ENCODE data around the gene ADCY2.

ADCY2 gene

DNA sequence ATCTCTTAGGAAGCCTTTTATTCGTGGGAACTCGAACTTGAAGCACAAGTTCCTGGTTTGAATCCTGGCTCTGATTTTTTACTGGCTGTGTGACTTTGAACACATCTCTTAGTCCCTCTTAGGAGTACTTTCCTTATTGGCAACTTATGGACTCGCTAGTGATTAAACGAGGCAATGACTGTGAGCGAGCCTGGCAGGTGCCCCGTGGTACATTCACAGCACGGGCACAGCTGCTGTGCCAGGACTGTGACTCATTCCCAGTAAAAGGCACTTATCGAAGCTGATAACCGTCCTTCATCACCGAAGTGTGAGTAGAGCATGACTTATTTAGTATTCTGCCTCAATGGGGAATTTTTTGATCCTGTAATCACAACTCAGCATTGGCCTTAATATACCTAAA lies 432.3 kb downstream of the ADCY2 start:
- DNase-seq (ENCODE audit: low spot score), result no peak

- no peak for DNase-seq (ENCODE audit: low spot score)
Observed at GRCh38 chr5:7834982-7835381, 439.0 kb downstream of the ADCY2 start.

DNA sequence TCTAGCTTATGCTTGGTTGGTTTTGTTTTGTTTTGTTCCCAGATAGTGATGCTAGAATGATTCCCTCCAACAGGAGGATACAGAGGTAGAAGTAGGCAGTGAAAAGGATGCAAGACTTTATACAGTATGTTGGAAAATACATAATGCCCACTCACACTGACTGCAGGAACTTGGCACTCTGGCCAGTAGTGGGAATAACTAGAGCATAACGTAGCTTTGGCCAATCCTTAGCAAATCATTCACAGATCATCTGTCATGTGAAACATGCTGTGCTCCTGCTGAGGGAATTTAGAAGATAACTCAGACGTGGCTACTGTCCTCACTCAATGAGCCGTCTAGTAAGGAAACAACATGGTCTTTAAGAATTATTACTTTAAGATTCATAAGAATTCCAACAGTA lies 441.5 kb downstream of the ADCY2 start:
- no peak for DNase-seq (ENCODE audit: low spot score)

DNA sequence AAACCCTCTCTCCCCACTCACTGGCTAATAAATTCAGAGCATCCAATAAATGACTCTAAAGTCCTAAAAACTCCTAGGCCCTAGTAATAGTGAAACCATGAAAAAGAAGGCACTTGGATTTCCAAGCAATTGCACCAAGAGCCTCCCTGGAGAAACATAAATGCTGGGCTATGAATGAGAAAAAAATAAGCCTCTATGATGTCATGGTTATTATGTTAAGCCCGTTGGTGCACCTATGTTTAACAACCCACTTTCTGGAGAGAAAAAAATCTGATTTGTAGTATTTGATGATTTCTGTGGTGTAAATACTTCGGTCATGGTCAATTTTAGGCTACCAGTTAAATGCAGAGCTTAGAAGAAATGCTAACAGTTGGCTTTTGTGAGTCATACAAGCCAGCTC lies 446.6 kb downstream of the ADCY2 start:
- no peak for DNase-seq (ENCODE audit: low spot score)

DNA sequence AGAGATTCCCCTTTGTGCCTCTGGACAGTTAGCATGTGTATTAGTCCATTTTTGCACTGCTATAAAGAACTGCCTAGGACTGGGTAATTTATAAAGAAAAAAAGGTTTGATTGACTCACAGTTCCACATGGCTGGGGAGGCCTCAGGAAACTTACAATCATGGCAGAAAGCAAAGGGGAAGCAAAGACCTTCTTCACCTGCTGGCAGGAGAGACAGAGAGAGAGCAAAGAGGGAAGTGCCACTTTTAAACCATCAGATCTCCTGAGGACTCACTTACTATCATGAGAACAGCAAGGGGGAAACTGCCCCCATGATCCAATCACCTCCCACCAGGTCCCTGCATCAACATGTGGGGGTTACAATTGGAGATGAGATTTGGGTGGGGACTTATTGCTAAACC lies 449.0 kb downstream of the ADCY2 start:
- no peak for DNase-seq (ENCODE audit: low spot score)

GRCh38 chr5:7845557-7845956 lies 449.6 kb downstream of the ADCY2 start:
- DNase-seq (ENCODE audit: low spot score), result no peak

GRCh38 chr5:7846327-7846726 lies 450.4 kb downstream of the ADCY2 start:
- no peak for DNase-seq (ENCODE audit: low spot score)

- DNase-seq (ENCODE audit: low spot score), result no peak
Observed at GRCh38 chr5:7848296-7848695, 452.4 kb downstream of the ADCY2 start.

DNA sequence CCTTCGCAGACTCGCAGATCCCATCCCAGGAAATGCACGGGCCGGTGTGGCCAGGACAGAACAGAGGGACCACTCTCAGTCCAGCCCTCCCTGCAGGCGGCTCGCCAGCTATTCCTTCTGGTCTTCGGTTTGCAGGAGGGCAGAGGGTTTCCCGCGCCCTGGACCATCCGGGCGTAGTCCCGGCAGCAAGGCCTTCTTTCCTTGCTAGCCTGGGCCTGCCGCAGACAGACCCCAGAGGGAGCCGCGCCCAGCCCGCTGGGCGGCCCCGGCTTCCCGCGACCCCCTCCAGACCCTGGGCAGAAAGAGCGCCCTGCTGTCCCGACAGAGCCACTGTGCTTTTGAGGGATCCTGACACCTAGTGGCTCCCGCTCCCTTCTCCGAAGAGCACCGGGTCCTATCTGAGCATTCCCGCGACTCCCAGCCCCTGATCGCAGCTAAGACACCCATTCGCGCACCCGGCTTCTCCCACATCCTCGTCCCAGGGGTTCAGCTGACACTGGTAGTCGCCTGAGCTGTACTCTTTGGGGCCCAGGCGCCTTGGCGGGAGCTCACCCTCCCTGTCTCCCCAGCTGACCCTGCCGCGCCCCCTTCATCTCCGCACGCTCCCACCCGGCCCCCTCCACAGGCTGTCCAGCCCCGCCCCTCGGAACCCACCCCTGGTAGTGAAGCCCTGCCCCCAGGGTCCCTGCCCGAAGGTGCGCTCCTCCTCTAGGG lies 453.9 kb downstream of the ADCY2 start:
- no peak for DNase-seq (ENCODE audit: low spot score)

DNA sequence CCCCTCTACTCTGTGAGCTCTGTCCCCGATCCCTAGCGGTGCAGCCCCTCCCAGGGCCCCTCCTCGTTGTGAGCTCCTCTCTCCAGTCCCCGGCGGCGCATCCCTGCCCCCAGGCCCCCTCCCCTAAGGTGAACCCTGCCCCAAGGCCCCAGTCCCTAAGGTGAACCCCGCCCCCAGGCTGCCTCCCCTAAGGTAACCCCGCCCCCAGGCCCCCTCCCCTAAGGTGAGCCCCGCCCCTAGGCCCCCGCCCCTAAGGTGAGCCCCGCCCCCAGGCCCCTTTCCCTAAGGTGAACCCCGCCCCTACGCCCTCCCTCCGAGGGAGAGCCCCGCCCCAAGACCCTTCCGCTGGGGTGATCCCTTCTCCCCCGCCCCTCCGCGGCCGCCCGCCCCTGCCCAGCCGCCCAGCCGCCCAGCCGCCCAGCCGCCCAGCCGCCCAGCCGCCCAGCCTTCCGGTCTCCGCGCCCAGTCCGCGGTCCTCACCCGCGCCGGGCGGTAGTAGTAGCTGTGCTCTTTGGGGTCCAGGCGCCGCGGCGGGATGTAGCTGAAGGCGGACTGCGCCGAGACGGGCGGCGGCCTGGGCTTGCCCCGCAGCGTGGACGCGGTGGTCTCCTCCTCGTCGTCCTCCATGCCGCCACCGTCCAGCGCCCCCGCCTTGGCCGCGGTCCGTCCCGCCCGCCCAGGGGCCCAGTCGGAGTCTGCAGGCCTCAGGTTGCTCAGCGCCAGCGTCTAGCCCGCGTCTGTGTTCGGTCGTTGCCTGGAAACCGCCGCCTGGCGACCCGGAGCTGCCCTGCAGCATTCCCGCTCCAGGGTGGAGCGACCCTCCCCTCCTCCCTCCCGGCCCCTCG lies 454.7 kb downstream of the ADCY2 start, which contains the start of gene CFAP90:
CFAP90 (minus strand) TSS at position 739 of the 845 bp plus-strand sequence; CDS start at position 627, 112 bp downstream.
- no peak for DNase-seq (ENCODE audit: low spot score)

DNA sequence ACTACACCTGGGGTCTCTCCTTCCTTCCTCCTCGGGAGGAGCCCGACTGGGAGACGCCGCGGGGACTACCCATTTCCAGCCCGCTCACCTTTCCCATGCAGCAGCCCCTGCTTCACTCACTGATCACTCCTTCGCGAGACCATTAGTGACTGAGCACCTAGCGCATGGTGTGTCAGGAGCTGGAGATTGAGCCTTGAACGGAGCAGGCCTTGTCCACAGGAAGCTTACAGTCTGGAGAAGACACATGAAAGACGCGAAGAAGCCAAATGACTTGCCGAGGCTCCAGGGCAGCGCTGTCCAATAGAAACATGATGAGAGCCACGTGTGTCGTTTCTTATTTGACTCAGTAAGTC lies 455.3 kb downstream of the ADCY2 start:
- no peak for DNase-seq (ENCODE audit: low spot score)

DNA sequence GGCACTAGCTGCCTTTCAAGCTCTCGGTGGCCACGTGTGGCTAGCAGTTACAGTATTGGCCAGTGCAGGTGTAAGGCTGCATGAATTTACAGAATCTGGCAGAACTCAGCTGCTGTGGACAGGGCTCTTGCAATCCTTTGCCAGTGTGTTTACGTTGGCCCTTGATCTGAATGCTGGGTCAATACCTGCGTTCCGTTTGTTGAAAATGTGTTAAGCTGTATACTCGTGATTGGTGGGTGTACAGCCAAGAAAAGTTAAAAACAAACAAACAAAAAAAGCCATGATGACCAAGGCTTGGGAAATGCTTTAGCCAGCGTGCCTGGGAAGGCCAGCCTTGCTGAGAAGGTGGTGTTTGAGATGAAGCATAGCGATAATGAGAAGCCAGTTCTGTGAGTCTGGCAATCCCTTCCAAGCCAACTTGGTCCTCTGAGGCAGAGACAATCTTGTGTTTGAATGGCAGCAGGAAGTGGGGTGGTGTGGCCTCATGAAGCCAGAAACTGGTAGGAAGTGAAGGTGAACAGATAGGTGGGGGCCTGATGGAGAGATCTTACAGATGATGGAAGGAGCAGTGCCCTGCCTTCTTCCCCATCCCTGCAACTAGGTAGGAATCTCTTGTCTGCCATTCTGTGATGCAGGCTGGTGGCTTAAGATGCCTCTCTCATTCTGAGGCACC lies 455.8 kb downstream of the ADCY2 start:
- DNase-seq (ENCODE audit: low spot score), result no peak

DNA sequence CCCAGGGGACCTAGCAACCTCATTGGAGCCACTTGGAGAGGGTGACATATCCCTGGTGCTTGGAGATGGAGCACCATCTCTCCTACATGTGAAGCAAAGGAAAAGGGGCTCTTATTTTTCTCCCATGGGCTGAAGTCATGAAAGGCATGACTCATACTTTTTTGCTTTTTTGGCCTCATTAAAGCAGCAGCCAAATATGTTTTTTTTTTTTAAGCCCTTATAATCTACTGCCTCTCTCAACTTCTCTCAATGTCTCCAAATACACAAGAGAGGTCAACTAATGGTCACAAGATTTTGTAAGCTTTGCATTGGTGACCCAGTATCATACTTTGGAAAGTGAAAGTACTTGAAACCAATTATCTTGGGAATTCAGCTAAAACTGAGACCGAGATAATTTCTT lies 456.6 kb downstream of the ADCY2 start:
- no peak for DNase-seq (ENCODE audit: low spot score)

DNA sequence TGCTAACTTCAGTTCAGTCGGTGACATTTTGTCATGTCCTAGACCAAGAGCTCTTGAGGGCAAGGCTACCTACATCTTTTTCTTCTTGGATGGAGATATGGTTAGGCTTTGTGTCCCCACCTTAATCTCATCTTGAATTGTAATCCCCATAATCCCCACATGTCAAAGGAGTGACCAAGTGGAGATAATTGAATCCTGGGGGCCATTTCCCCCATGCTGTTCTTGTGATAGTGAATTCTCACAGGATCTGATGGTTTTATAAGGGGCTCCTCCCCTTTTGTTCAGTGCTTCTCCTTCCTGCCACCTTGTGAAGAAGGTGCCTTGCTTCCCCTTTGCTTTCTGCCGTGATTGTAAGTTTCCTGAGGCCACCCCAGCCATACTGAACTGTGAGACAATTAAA lies 457.1 kb downstream of the ADCY2 start:
- DNase-seq (ENCODE audit: low spot score), result no peak

- DNase-seq (ENCODE audit: low spot score), result no peak
Observed at GRCh38 chr5:7855611-7856010, 459.7 kb downstream of the ADCY2 start.

DNA sequence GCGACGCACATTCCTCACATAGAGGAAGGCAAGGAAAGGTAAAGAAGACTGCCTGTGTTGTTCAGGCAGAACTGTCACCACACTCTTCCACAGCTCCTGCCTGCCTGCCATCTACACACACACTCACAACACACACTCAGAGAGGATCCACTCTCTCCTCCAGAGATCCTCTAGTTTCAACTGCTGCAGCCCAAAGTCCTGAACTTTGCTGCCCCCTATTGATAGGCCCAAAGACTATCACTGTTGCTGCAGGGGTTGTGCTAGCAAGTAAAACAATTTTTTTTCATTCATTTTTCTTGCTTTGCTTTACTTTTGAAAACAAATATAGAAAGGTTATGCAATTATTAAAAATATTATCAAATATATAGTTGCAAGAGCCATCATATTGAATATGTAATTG lies 460.9 kb downstream of the ADCY2 start:
- DNase-seq (ENCODE audit: low spot score), result peak; percentile 73

GRCh38 chr5:7857361-7857760 lies 461.4 kb downstream of the ADCY2 start:
- DNase-seq (ENCODE audit: low spot score), result no peak

- no peak for DNase-seq (ENCODE audit: low spot score)
Observed at GRCh38 chr5:7857926-7858632, 462.1 kb downstream of the ADCY2 start.

DNA sequence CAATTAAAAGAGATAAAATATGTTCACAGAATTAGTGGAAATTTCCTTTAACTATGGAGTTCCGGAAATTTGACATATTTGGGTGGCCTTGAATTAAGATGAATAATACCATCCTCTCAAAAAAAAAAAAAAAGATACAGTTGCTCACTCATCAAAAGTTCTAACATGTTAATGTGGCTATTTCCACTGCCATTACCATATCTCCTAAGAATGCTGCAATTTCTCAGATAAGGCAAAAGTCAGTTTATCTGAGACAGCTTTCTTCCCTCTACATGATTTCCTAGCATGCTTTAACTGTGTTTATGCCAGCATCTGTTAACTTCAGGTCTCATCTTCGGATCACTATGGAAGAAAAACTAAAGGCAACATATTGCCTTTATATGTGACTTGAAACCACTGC lies 470.3 kb downstream of the ADCY2 start:
- DNase-seq (ENCODE audit: low spot score), result no peak

GRCh38 chr5:7867260-7867659 lies 471.3 kb downstream of the ADCY2 start:
- no peak for DNase-seq (ENCODE audit: low spot score)

GRCh38 chr5:7868427-7868772 lies 472.5 kb downstream of the ADCY2 start:
- DNase-seq (ENCODE audit: low spot score), result no peak

GRCh38 chr5:7868773-7869473 lies 473.0 kb downstream of the ADCY2 start, which contains the start of the genes FASTKD3 and MTRR:
TSS of gene FASTKD3 (minus strand) at chr5:7869031. CDS start at chr5:7868083, 948 bp downstream.
TSS of gene MTRR (plus strand) at chr5:7869148. CDS start at chr5:7870795, 1,647 bp downstream.
- DNase-seq (ENCODE audit: low spot score), result peak; percentile 92
